Measurements from ENCODE around the gene TMEM186.
"Not testable (repeated sequence)": the region's sequence is repeated elsewhere in the genome, so short reads cannot be mapped to it uniquely, and the experiment has no call there.

GRCh38 chr16:8837594-8837993, 40.2 kb upstream of the TMEM186 start:
- TF ChIP-seq CTCF, POLR2A (IDR thresholded peaks at IDR 0.05): not testable (repeated sequence)

Data from adrenal gland (tissue), 5 donors.